GM21576 (cell line): ENCODE data around the gene UBE2G2.
"Not testable (repeated sequence)": the region's sequence is repeated elsewhere in the genome, so short reads cannot be mapped to it uniquely, and the experiment has no call there.

Experiments
- ATAC-seq: cut with Tn5 transposase; IDR thresholded peaks from one replicate; pipeline ENCODE4 v1.9.1; 2021; ENCODE audit warnings: mild to moderate bottlenecking, moderate library complexity; ENCODE audit not compliant: unreplicated experiment

Gene UBE2G2

GRCh38 chr21:44836666-44837471 lies 35.2 kb upstream of the UBE2G2 start:
- ATAC-seq: no peak

- ATAC-seq: no peak
Measured at GRCh38 chr21:44836349-44836665, 34.7 kb upstream of the UBE2G2 start.

- no peak for ATAC-seq
Measured at GRCh38 chr21:44835647-44835973, 34.0 kb upstream of the UBE2G2 start.

- no peak for ATAC-seq
Measured at GRCh38 chr21:44834951-44835646, 33.5 kb upstream of the UBE2G2 start.

- ATAC-seq: no peak
Measured at GRCh38 chr21:44834231-44834950, 32.8 kb upstream of the UBE2G2 start.

- ATAC-seq: no peak
Measured at GRCh38 chr21:44833663-44834062, 32.0 kb upstream of the UBE2G2 start.

- not testable (repeated sequence) for ATAC-seq
Measured at GRCh38 chr21:44832516-44833255, 31.1 kb upstream of the UBE2G2 start.

- ATAC-seq: no peak
Measured at GRCh38 chr21:44831227-44831860, 29.7 kb upstream of the UBE2G2 start.

GRCh38 chr21:44829507-44830092 lies 28.0 kb upstream of the UBE2G2 start:
- no peak for ATAC-seq

GRCh38 chr21:44828362-44829056 lies 26.9 kb upstream of the UBE2G2 start:
- ATAC-seq: no peak

- ATAC-seq: no peak
Measured at GRCh38 chr21:44823179-44823660, 21.6 kb upstream of the UBE2G2 start.

- ATAC-seq: no peak
Measured at GRCh38 chr21:44822484-44823178, 21.0 kb upstream of the UBE2G2 start.

- no peak for ATAC-seq
Measured at GRCh38 chr21:44820851-44821250, 19.2 kb upstream of the UBE2G2 start.

GRCh38 chr21:44819283-44820243 lies 17.9 kb upstream of the UBE2G2 start:
- ATAC-seq: no peak

- no peak for ATAC-seq
Measured at GRCh38 chr21:44818640-44819011, 17.0 kb upstream of the UBE2G2 start.

GRCh38 chr21:44817914-44818639 lies 16.5 kb upstream of the UBE2G2 start, which contains the start of gene SUMO3:
Gene SUMO3 (minus strand): TSS chr21:44818062. CDS start chr21:44817968, 94 bp downstream.
- ATAC-seq: peak; percentile 44

GRCh38 chr21:44817506-44817880 lies 15.9 kb upstream of the UBE2G2 start:
- peak; percentile 69 for ATAC-seq
